ENCODE measurements around the gene VPS4A. TPM values are rescaled to one million over a fixed set of nuclear protein-coding genes. Genes with fewer than 3 reads are reported as not detected.
"Not testable (repeated sequence)": the region's sequence is repeated elsewhere in the genome, so short reads cannot be mapped to it uniquely, and the experiment has no call there.

Gene VPS4A
- total RNA-seq (2014; rRNA removed; shearing (Covaris generic)): 55.2 and 60.7 TPM in 2 replicates

- DNase-seq (ENCODE audit: low spot score): peak; percentile 97
- in situ Hi-C loops (cut with HindIII; ENCODE audit: low sequenced_read_pairs): no loop called here
Measured at GRCh38 chr16:69310653-69311532, at the start of gene VPS4A. TSS of gene VPS4A (plus strand) at chr16:69311350. CDS start at chr16:69311512, 162 bp downstream.

GRCh38 chr16:69266334-69267063, 44.7 kb upstream of the VPS4A start:
- DNase-seq (ENCODE audit: low spot score): no peak
- in situ Hi-C loops (cut with HindIII; ENCODE audit: low sequenced_read_pairs): no loop called here

GRCh38 chr16:69267633-69268032, 43.5 kb upstream of the VPS4A start:
- DNase-seq (ENCODE audit: low spot score): no peak
- in situ Hi-C loops (cut with HindIII; ENCODE audit: low sequenced_read_pairs): no loop called here

GRCh38 chr16:69270395-69270794, 40.8 kb upstream of the VPS4A start:
- in situ Hi-C loops (cut with HindIII; ENCODE audit: low sequenced_read_pairs): no loop called here
- DNase-seq (ENCODE audit: low spot score): no peak

GRCh38 chr16:69270831-69271230, 40.3 kb upstream of the VPS4A start:
- in situ Hi-C loops (cut with HindIII; ENCODE audit: low sequenced_read_pairs): no loop called here
- DNase-seq (ENCODE audit: low spot score): no peak

- DNase-seq (ENCODE audit: low spot score): no peak
- in situ Hi-C loops (cut with HindIII; ENCODE audit: low sequenced_read_pairs): no loop called here
Measured at GRCh38 chr16:69273009-69273408, 38.1 kb upstream of the VPS4A start.

- no peak for DNase-seq (ENCODE audit: low spot score)
- in situ Hi-C loops (cut with HindIII; ENCODE audit: low sequenced_read_pairs): no loop called here
Measured at GRCh38 chr16:69274699-69275235, 36.4 kb upstream of the VPS4A start.

- in situ Hi-C loops (cut with HindIII; ENCODE audit: low sequenced_read_pairs): no loop called here
- DNase-seq (ENCODE audit: low spot score): no peak
Measured at GRCh38 chr16:69276148-69277115, 34.7 kb upstream of the VPS4A start.

GRCh38 chr16:69277413-69277812, 33.7 kb upstream of the VPS4A start:
- in situ Hi-C loops (cut with HindIII; ENCODE audit: low sequenced_read_pairs): no loop called here
- DNase-seq (ENCODE audit: low spot score): no peak

GRCh38 chr16:69283851-69284250, 27.3 kb upstream of the VPS4A start:
- in situ Hi-C loops (cut with HindIII; ENCODE audit: low sequenced_read_pairs): no loop called here

GRCh38 chr16:69285240-69285639, 25.9 kb upstream of the VPS4A start:
- in situ Hi-C loops (cut with HindIII; ENCODE audit: low sequenced_read_pairs): no loop called here
- DNase-seq (ENCODE audit: low spot score): no peak

More at GRCh38 chr16:69283851-69284250, 27.3 kb upstream of the VPS4A start:
- DNase-seq (ENCODE audit: low spot score): no peak

GRCh38 chr16:69286941-69287713, 24.0 kb upstream of the VPS4A start:
- peak; percentile 58 for DNase-seq (ENCODE audit: low spot score)
- in situ Hi-C loops (cut with HindIII; ENCODE audit: low sequenced_read_pairs): no loop called here

- DNase-seq (ENCODE audit: low spot score); in situ Hi-C loops (cut with HindIII; ENCODE audit: low sequenced_read_pairs): not testable (repeated sequence)
Measured at GRCh38 chr16:69291657-69292056, 19.5 kb upstream of the VPS4A start.

- no peak for DNase-seq (ENCODE audit: low spot score)
- in situ Hi-C loops (cut with HindIII; ENCODE audit: low sequenced_read_pairs): no loop called here
Measured at GRCh38 chr16:69293401-69293800, 17.7 kb upstream of the VPS4A start.

GRCh38 chr16:69294051-69294450, 17.1 kb upstream of the VPS4A start:
- in situ Hi-C loops (cut with HindIII; ENCODE audit: low sequenced_read_pairs): no loop called here
- no peak for DNase-seq (ENCODE audit: low spot score)

GRCh38 chr16:69296771-69297170, 14.4 kb upstream of the VPS4A start:
- in situ Hi-C loops (cut with HindIII; ENCODE audit: low sequenced_read_pairs); DNase-seq (ENCODE audit: low spot score): not testable (repeated sequence)

GRCh38 chr16:69298261-69298660, 12.9 kb upstream of the VPS4A start:
- DNase-seq (ENCODE audit: low spot score): no peak
- in situ Hi-C loops (cut with HindIII; ENCODE audit: low sequenced_read_pairs): no loop called here

- in situ Hi-C loops (cut with HindIII; ENCODE audit: low sequenced_read_pairs): no loop called here
- no peak for DNase-seq (ENCODE audit: low spot score)
Measured at GRCh38 chr16:69301187-69301586, 10.0 kb upstream of the VPS4A start.
